HL-60 (cell line): ENCODE measurements around the gene C5orf24.

Experiments used
- CTCF ChIP-seq: IDR thresholded peaks from one replicate; pipeline ENCODE4 v1.5.1; 2011; ENCODE audit warnings: low read length, control low read depth, inconsistent platforms; ENCODE audit not compliant: insufficient read depth
- POLR2AphosphoS5 ChIP-seq: IDR thresholded peaks from 2 replicates; pipeline ENCODE4 v1.6.1; 2012; ENCODE audit warnings: low read depth

DNA sequence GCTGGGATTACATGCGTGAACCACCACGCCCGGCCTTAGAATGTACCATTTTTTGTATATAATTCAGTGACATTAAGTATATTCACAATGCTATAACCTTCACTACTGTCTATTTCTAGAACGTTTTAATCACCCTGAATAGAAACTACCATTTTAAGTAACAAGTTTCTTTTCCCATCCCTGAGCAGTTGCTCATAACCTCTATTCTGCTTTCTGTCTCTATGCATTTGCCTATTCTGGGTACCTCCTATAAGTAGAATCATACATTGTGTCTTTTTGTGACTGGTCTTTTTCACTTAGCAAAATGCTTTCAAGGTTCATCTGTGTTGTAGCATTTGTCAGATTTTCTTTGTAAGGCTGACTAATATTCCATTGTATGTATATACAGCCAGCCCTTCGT, 47.3 kb upstream of the C5orf24 start:
- TF ChIP-seq POLR2AphosphoS5 (no peak), CTCF (no peak)
